Measurements from ENCODE around the gene GIMAP1.

Gene GIMAP1

DNA sequence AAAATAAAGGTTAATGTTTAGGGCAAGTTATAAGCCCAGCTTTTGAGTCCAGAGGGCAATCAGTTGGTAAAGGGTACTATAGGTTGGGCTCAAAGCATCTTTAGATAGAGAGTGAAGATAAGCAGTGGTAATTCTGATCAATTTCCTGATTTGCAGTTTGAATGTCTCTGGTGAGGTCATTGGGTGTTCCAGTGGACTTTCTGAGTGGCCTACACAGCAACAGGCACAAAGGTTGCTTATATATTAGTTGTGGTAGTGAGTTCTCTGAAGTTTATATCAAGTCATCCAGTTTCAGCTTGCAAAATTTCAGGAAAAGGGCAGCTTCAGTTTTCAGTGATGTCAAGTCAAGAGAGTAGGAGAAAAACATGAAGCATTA lies 49.9 kb downstream of the GIMAP1 start:
- TF ChIP-seq, protein P1, sequence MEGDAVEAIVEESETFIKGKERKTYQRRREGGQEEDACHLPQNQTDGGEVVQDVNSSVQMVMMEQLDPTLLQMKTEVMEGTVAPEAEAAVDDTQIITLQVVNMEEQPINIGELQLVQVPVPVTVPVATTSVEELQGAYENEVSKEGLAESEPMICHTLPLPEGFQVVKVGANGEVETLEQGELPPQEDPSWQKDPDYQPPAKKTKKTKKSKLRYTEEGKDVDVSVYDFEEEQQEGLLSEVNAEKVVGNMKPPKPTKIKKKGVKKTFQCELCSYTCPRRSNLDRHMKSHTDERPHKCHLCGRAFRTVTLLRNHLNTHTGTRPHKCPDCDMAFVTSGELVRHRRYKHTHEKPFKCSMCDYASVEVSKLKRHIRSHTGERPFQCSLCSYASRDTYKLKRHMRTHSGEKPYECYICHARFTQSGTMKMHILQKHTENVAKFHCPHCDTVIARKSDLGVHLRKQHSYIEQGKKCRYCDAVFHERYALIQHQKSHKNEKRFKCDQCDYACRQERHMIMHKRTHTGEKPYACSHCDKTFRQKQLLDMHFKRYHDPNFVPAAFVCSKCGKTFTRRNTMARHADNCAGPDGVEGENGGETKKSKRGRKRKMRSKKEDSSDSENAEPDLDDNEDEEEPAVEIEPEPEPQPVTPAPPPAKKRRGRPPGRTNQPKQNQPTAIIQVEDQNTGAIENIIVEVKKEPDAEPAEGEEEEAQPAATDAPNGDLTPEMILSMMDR (IDR thresholded peaks at IDR 0.05; ENCODE audit: low read depth, low read length, missing control alignments): no peak
- no peak overlapping the region for H3K4me3 ChIP-seq (ENCODE audit: low read depth, low read length)
- DNase-seq (ENCODE audit: low read depth): no peak
- in situ Hi-C loops (cut with HindIII; ENCODE audit: low sequenced_read_pairs): no loop called here

DNA sequence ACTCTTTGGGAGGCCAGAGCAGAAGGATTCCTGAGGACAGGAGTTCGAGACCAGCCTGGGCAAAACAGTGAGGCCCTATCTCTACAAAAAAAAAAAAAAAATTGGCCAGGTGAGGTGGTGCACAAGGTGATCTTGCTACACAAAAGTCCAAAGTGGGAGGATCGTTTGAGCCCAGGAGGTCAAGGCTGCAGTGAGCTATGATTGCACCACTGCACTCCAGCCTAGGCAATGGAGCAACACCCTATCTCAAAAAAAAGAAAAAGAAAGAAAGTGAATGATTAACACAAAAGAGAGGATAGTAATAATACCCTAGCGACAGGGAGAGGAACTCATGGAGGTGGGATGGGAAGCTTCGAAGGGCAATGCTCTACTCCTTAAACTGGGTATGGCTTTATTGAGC lies 53.4 kb downstream of the GIMAP1 start:
- in situ Hi-C loops (cut with HindIII; ENCODE audit: low sequenced_read_pairs): no loop called here
- H3K4me3 ChIP-seq (ENCODE audit: low read depth, low read length): no peak overlapping the region
- DNase-seq (ENCODE audit: low read depth): no peak
- TF ChIP-seq, protein P1 (IDR thresholded peaks at IDR 0.05; ENCODE audit: low read depth, low read length, missing control alignments): no peak
